Renal cortex interstitium (tissue), 11 donors: ENCODE results near the gene INPPL1. TPM values are rescaled to one million over a fixed set of nuclear protein-coding genes. Genes with fewer than 3 reads are reported as not detected.

Source experiments
- DNase-seq, 11 donors: peaks; one replicate each; pipeline ENCODE4 v3.0.0-alpha.2; 2013; ENCODE audit warnings: low read depth in 9 of 11, low spot score in 4 of 11; ENCODE audit errors: extremely low read depth in 1 of 11
- polyA plus RNA-seq, 3 donors: library from polyadenylated mRNA; unstranded; fragments of 120-200 nt; gene quantifications; one replicate each; pipeline ENCODE4 v1.2.1, GENCODE V29; 2013; ENCODE audit not compliant: insufficient read length in 3 of 3

INPPL1 gene
- polyA plus RNA-seq, 3 donors = 138 to 166 (median 157) TPM

DNA sequence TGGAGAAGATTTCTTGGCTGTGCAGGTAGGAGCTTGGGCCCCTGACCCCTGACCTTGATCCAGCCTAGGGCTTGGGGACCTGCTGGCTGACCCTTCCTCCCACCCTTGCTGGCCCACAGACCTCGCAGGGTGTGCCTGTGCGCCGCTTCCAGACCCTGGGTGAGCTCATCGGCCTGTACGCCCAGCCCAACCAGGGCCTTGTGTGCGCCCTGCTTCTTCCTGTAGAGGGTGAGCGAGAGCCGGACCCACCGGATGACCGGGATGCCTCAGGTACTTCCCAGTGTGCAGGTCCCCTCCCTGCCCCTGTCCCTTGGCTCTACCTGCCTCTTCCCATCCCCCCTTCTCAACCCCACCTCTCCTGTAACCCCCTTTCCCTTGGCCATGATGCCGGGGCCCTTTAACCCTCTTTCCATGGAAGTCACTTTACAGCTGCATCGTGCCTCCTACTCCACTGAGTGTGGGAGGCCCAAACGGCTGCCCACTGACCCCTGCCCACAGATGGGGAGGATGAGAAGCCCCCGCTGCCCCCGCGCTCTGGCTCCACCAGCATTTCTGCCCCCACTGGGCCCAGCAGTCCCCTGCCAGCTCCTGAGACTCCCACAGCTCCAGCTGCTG, 3.8 kb downstream of the INPPL1 start:
- no peak for DNase-seq

DNA sequence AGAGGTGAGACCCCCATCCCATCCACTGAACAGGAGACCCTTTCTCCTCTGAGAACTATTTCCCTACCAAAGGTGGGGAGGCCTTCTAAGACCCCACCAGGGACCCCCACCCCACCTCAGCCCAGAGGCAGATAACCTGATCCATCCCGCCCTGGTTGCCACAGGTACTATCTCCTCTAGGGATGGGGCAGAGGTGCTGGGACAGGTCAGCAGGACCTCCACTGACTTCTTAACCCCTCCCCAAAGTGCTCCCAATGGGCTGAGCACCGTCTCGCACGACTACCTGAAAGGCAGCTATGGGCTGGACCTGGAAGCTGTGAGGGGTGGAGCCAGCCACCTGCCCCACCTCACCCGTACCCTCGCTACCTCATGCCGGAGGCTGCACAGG, 4.3 kb downstream of the INPPL1 start:
- DNase-seq = no peak

DNA sequence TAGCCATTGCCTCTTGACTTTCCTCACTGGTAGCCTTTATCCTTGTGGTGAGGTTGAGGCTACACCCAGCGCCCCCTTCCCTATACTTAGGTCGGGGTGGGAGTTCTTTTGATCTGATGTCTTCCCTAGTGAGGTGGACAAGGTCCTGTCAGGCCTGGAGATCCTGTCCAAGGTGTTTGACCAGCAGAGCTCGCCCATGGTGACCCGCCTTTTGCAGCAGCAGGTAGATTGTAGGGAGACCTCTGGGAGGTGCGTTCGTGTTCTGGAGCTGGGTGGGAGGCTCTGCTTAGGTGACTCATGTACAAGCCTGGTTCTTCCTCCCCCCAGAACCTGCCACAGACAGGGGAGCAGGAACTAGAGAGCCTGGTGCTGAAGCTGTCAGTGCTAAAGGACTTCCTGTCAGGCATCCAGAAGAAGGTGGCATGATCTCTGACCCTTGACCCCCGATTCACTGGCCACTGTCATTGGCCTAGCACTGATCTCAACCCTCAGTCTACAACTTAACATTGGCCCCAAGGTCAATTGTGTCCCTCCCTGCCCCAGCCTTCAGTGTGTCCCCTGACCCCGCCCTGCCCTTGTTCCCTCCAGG, 4.9 kb downstream of the INPPL1 start:
- no peak for DNase-seq

GRCh38 chr11:72229925-72230763, 5.6 kb downstream of the INPPL1 start:
- no peak for DNase-seq

DNA sequence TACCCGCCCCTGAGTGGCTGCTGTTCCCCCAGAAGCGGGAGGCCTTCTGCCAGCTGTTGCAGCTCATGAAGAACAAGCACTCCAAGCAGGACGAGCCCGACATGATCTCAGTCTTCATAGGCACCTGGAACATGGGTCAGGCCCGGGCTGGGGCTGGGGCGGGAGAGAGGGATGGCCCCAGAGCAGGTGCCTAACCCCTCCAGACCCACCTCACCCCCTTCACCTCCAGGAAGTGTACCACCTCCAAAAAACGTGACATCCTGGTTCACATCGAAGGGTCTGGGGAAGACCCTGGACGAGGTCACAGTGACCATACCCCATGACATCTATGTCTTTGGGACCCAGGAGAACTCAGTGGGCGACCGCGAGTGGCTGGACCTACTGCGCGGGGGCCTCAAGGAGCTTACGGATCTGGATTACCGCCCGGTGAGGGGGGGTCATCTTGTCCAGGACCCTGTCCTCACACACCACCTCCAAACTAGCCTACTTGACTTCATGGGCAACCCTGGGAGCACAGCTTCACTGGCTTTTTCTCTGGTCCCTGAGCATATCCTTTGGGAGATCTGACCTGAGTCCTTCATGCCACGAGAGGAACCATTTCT, 6.3 kb downstream of the INPPL1 start:
- DNase-seq = no peak

- no peak for DNase-seq
Observed at GRCh38 chr11:72231396-72232259, 7.1 kb downstream of the INPPL1 start.

DNA sequence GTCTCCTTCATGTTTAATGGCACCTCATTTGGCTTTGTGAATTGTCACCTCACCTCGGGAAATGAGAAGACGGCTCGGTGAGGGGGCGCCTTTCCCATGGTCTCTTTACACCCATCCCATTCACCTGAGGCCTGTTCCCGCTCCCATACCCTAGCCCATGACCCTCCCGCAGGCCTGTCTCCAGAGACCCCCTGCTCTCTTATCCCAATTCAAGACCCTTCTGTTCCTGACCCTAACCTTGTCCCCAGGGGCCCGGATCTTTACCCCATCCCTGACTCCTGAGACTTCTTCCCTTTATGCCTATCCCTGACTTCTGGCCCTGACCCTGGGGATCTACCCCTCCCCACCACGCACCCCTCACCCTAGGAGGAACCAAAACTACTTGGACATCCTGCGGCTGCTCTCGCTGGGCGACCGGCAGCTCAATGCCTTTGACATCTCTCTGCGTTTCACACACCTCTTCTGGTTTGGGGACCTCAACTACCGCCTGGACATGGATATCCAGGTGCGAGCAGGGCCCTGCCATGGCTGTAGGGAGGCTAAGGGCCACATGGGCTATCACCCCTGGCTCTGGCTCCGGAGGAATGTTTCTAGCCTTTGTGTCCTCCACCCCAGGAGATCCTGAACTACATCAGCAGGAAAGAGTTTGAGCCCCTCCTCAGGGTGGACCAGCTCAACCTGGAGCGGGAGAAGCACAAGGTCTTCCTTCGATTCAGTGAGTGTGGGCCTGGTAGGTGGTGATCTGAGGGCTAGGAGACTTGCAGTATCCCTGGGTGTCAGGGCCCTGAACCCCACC, 7.9 kb downstream of the INPPL1 start:
- DNase-seq = no peak

- DNase-seq = no peak
Observed at GRCh38 chr11:72233056-72233772, 8.6 kb downstream of the INPPL1 start.

DNA sequence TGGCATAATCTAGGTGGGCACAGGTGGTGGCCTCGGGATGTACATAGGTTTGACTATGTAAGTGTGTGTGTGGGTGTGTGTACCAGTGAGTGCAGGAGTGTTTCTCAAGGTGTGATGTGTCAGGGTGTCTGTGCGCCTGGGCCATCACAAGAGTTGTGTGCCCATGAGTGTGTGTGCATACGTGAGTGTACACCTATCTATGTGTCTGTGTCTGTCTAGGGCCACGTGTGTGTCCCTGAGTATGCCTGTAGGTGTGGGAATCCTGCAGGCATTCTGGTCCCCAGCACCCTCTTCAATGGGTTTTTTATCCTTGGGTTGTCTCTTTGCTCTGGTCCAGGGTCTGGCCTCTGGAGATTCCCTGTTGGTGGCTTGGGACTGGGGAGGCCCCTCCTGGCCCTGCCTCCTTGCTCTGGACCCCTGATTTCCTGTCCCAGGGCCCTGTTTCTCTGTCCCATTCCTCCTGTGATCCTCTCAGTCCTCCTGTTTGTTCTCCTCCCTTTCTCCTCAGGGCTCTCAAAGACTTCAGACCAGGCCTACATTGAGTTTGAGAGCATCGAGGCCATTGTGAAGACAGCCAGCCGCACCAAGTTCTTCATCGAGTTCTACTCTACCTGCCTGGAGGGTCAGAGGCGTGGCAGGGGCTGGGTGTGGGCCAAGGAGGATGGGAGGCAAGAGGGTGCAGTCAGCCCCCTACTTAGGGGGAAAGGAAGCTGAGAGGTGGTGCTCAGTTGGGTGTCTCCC, 9.4 kb downstream of the INPPL1 start:
- no peak for DNase-seq

- no peak for DNase-seq
Observed at GRCh38 chr11:72234514-72234830, 9.9 kb downstream of the INPPL1 start.

DNA sequence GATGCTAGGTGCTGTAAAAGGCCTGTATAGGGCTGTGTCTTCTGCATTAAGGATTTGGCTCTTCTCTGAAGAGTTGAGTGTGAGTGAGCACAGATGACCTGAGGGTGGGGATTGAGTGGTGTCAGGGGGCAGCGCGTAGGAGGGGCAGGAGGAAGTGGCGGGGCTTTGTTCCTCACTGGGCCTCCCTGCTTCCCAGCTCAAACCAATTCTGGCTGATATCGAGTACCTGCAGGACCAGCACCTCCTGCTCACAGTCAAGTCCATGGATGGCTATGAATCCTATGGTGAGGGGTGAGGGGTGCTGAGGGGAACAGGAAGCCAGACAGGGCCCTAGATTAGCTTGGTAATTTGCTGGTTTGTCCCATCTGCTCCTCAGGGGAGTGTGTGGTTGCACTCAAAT, 10.4 kb downstream of the INPPL1 start:
- no peak for DNase-seq

DNA sequence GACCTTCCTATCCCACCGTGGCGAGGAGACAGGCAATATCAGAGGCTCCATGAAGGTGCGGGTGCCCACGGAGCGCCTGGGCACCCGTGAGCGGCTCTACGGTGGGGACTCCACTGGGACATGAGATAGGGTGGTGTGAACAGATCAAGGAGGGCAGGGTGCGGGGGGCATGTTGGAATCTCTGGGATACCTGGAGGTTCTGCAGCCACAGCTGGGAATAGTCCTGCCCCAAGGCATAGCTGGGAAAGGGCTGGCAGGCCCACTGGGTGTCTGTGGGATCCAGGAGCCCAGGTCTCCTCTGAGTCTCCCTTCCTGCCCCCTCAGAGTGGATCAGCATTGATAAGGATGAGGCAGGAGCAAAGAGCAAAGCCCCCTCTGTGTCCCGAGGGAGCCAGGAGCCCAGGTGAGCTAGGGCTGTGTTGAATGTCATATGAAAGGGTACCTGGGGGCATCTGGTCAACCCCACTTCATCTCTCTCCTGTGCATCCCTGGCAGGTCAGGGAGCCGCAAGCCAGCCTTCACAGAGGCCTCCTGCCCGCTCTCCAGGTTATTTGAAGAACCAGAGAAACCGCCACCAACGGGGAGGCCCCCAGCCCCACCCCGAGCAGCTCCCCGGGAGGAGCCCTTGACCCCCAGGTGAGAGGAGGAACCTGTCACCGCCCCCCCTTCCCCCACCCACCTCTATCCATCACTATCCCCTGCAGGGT, 10.9 kb downstream of the INPPL1 start:
- no peak for DNase-seq

- no peak for DNase-seq
Observed at GRCh38 chr11:72236083-72236697, 11.6 kb downstream of the INPPL1 start.

GRCh38 chr11:72236774-72237111, 12.2 kb downstream of the INPPL1 start:
- no peak for DNase-seq

DNA sequence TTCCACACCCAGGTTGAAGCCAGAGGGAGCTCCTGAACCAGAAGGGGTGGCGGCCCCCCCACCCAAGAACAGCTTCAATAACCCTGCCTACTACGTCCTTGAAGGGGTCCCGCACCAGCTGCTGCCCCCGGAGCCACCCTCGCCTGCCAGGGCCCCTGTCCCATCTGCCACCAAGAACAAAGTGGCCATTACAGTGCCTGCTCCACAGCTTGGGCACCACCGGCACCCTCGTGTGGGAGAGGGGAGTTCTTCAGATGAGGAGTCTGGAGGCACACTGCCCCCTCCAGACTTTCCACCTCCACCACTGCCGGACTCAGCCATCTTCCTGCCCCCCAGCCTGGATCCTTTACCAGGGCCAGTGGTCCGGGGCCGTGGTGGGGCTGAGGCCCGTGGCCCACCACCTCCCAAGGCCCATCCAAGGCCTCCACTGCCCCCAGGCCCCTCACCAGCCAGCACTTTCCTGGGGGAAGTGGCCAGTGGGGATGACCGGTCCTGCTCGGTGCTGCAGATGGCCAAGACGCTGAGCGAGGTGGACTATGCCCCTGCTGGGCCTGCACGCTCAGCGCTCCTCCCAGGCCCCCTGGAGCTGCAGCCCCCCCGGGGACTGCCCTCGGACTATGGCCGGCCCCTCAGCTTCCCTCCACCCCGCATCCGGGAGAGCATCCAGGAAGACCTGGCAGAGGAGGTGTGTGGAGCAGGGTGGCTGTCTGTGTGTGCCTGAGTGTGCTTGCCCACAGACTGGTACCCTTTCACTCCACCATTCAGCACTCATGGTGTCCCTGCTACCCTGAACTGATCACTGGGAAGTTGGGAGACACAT, 12.8 kb downstream of the INPPL1 start:
- DNase-seq = no peak

DNA sequence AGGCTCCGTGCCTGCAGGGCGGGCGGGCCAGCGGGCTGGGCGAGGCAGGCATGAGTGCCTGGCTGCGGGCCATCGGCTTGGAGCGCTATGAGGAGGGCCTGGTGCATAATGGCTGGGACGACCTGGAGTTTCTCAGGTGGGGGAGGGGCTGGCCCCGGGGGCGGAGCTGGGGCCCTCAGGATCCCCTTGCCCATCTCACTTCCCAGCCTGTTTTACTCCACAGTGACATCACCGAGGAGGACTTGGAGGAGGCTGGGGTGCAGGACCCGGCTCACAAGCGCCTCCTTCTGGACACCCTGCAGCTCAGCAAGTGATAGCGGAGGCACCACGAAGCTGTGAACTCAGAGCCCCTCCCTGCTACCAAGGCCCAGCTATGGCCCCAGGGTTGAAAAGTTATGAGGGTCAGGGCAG, 13.5 kb downstream of the INPPL1 start:
- no peak for DNase-seq
